Endothelial cell (in vitro differentiated cells): ENCODE measurements around the gene MECR. TPM values are rescaled to one million over a fixed set of nuclear protein-coding genes. Genes with fewer than 3 reads are reported as not detected.

ENCODE experiments used
- DNase-seq: peaks from one replicate; pipeline ENCODE4 v3.0.0; 2021; ENCODE audit warnings: low spot score
- H3K27ac Mint-ChIP-seq: one replicate; pipeline ENCODE4 v1.8.0; 2021; ENCODE audit warnings: mixed read lengths, inconsistent platforms; ENCODE audit not compliant: unreplicated experiment
- H3K27me3 Mint-ChIP-seq: one replicate; pipeline ENCODE4 v1.8.0; 2021; ENCODE audit warnings: mild to moderate bottlenecking, moderate library complexity, mixed read lengths, inconsistent platforms; ENCODE audit not compliant: unreplicated experiment
- H3K36me3 Mint-ChIP-seq: one replicate; pipeline ENCODE4 v1.8.0; 2021; ENCODE audit warnings: mild to moderate bottlenecking, low read depth, mixed read lengths, inconsistent platforms; ENCODE audit not compliant: unreplicated experiment
- H3K4me1 Mint-ChIP-seq: one replicate; pipeline ENCODE4 v1.8.0; 2021; ENCODE audit warnings: mild to moderate bottlenecking, mixed read lengths, inconsistent platforms; ENCODE audit not compliant: unreplicated experiment
- H3K4me3 Mint-ChIP-seq: one replicate; pipeline ENCODE4 v1.8.0; 2021; ENCODE audit warnings: mild to moderate bottlenecking, mixed read lengths, inconsistent platforms; ENCODE audit not compliant: unreplicated experiment
- H3K9me3 Mint-ChIP-seq: one replicate; pipeline ENCODE4 v1.8.0; 2021; ENCODE audit warnings: mixed read lengths, inconsistent platforms; ENCODE audit not compliant: unreplicated experiment
- CTCF ChIP-seq: fragments of 200-600 bp; sonication (generic); IDR thresholded peaks from one replicate; pipeline ENCODE4 v1.5.0; 2021; ENCODE audit warnings: antibody characterized with exemption; ENCODE audit not compliant: unreplicated experiment
- total RNA-seq: library from RNA; stranded (reverse); fragmentation: NEBNext Ultra II Directional; extraction: Animal tissue kit (Norgen Biotek cat#: 25700); gene quantifications from one replicate; pipeline ENCODE4 v1.2.1, GENCODE V29; 2021; ENCODE audit not compliant: unreplicated experiment

Gene MECR
- total RNA-seq, 1 donor from 2014 or later: 20.2 TPM

DNA sequence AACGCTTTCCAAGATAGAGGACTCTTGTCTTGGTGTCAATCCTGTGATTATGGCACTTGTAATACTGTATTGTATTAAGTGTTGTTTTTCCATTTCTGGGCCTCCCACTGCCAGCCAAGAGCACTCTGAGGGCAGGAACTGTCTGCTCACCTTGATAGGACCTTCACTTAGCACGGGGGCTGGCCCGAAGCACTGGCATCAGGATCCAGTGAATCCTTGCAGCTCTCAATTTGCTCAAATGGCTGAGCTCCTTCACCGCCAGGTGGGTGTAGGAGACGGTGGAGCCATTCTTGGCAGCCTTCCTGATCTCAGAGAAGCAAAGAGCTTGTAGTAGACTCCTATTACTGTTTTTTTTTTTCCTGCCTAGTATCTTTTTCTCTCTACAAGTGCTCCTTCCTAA, 17.7 kb downstream of the MECR start:
- Mint-ChIP-seq H3K9me3 (no peaks in the 10 kb centered on the region), H3K36me3 (peaks cover 28% of the 10 kb centered on the region), H3K4me3 (no peak overlapping the region), H3K27ac (no peak overlapping the region), H3K4me1 (peaks cover 15% of the 10 kb centered on the region), H3K27me3 (peaks cover 6% of the 10 kb centered on the region)
- DNase-seq: no peak
- TF ChIP-seq CTCF: no peak

- H3K4me3 Mint-ChIP-seq: no peak overlapping the region
- no peak overlapping the region for H3K27ac Mint-ChIP-seq
- no peaks in the 10 kb centered on the region for H3K9me3 Mint-ChIP-seq
- peaks cover 15% of the 10 kb centered on the region for H3K4me1 Mint-ChIP-seq
- DNase-seq: no peak
- peaks cover 6% of the 10 kb centered on the region for H3K27me3 Mint-ChIP-seq
- H3K36me3 Mint-ChIP-seq: peaks cover 28% of the 10 kb centered on the region
- TF ChIP-seq CTCF: no peak
These were observed 19.4 kb downstream of the MECR start for GRCh38 chr1:29211086-29212030.

DNA sequence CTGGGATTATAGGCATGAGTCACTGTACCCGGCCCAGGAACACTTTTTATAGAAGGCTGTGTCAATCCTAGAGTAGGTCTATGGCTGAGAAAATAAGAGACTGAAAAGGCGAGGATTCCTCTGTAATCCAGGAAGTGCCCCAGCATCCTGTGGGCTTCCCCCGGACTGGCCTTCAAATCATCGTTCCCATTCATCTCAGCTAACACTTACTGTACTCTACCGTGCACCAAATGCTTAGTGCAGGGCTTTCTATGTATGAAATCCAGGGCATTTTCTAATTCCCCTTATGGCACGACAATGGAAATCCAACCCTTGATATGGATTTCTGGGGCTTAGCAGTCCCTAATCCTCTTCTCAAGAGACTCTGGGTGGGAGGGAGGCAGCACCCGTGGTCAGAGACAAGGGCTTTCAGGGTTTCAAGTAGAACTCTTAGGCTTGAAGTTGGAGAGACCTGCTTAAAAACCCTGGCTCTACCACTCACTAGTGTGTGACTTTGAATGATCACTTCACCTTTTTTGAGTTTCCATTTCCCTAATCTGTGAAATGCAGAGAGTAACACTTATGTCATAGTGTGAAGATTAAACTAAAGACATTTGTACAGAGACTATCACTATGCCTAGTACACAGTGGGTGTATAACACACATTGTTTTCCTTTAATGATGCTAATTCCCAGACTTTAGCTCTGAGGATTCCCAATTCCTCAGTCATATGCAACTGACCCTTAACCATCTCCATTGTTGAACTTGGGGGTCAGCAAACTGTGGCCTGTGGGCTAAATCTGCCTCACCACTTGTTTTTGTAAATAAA, 20.3 kb downstream of the MECR start:
- Mint-ChIP-seq H3K27ac (peak overlapping the region; percentile 64), H3K36me3 (peaks cover 32% of the 10 kb centered on the region), H3K4me3 (no peak overlapping the region), H3K27me3 (peaks cover 3% of the 10 kb centered on the region), H3K9me3 (no peaks in the 10 kb centered on the region), H3K4me1 (peaks cover 15% of the 10 kb centered on the region)
- peak; percentile 11 for DNase-seq
- no peak for TF ChIP-seq CTCF

DNA sequence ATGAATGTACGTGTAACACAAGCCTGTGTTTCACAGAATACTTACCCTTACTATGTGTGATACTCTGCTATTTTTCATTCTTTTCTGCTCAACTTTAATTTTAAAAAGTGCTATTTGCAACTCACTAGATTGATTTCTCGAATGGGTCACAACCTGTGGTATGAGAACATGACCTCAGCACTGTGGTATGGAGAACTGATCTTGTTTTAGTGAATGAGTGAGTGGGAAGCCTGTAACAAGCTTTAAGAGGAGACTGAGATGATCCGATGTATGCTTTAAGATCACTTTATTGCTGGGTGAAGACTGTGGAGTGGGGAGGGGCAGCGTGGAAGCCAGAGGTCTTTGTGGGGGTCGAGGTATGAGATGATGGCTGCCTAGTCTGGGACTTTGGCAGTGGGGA, 21.6 kb downstream of the MECR start:
- peaks cover 28% of the 10 kb centered on the region for H3K36me3 Mint-ChIP-seq
- H3K27me3 Mint-ChIP-seq: peaks cover 3% of the 10 kb centered on the region
- no peak overlapping the region for H3K4me3 Mint-ChIP-seq
- H3K27ac Mint-ChIP-seq: peak overlapping the region; percentile 16
- H3K4me1 Mint-ChIP-seq: peaks cover 15% of the 10 kb centered on the region
- H3K9me3 Mint-ChIP-seq: no peaks in the 10 kb centered on the region
- no peak for TF ChIP-seq CTCF
- no peak for DNase-seq
